GM23248 (cell line): ENCODE data around the gene INTS1. TPM values are rescaled to one million over a fixed set of nuclear protein-coding genes. Genes with fewer than 3 reads are reported as not detected.

Experiments
- DNase-seq: peaks from one replicate; pipeline ENCODE4 v3.0.0-alpha.2; 2015
- H2AFZ ChIP-seq: fragments of 200-600 bp; sonication (generic); 2 replicates; pipeline ENCODE4 v1.6.1; 2016; ENCODE audit warnings: antibody characterized with exemption
- H3F3A ChIP-seq: fragments of 200-600 bp; sonication (generic); 2 replicates; pipeline ENCODE4 v1.6.1; 2016; ENCODE audit warnings: mild to moderate bottlenecking, antibody characterized with exemption, mixed run types; ENCODE audit not compliant: insufficient read depth
- H3K27ac ChIP-seq: fragments of 200-600 bp; sonication (generic); 2 replicates; pipeline ENCODE4 v1.5.1; 2016; ENCODE audit warnings: mild to moderate bottlenecking
- H3K27me3 ChIP-seq: fragments of 200-600 bp; sonication (generic); replicated peaks from 2 replicates; pipeline ENCODE4 v1.6.1; 2016; ENCODE audit warnings: mild to moderate bottlenecking; ENCODE audit not compliant: insufficient read depth
- H3K36me3 ChIP-seq: fragments of 200-600 bp; sonication (generic); 2 replicates; pipeline ENCODE4 v1.6.1; 2016; ENCODE audit warnings: low read depth, mild to moderate bottlenecking
- H3K4me1 ChIP-seq: fragments of 200-600 bp; sonication (generic); 2 replicates; pipeline ENCODE4 v1.6.1; 2016; ENCODE audit warnings: mild to moderate bottlenecking; ENCODE audit not compliant: insufficient read depth
- H3K4me2 ChIP-seq: fragments of 200-600 bp; sonication (generic); one replicate; pipeline ENCODE4 v1.6.1; 2016; ENCODE audit warnings: mild to moderate bottlenecking; ENCODE audit not compliant: unreplicated experiment
- H3K4me3 ChIP-seq: fragments of 200-600 bp; sonication (generic); 2 replicates; pipeline ENCODE4 v1.5.1; 2016; ENCODE audit warnings: mild to moderate bottlenecking
- H3K79me2 ChIP-seq: fragments of 200-600 bp; sonication (generic); 2 replicates; pipeline ENCODE4 v1.6.1; 2016; ENCODE audit warnings: mild to moderate bottlenecking; ENCODE audit not compliant: insufficient read depth
- H3K9ac ChIP-seq: fragments of 200-600 bp; sonication (generic); 2 replicates; pipeline ENCODE4 v1.6.1; 2016; ENCODE audit warnings: mild to moderate bottlenecking
- H3K9me2 ChIP-seq: fragments of 200-600 bp; sonication (generic); 2 replicates; pipeline ENCODE4 v1.6.1; 2016; ENCODE audit warnings: mixed run types, mild to moderate bottlenecking, moderate library complexity; ENCODE audit not compliant: insufficient read depth
- H3K9me3 ChIP-seq: fragments of 200-600 bp; sonication (generic); one replicate; pipeline ENCODE4 v1.6.1; 2017; ENCODE audit warnings: low read depth
- H4K20me1 ChIP-seq: fragments of 200-600 bp; sonication (generic); 2 replicates; pipeline ENCODE4 v1.6.0; 2016; ENCODE audit not compliant: insufficient read depth
- EZH2 ChIP-seq: fragments of 200-600 bp; sonication (generic); IDR thresholded peaks from 2 replicates; pipeline ENCODE4 v1.6.1; 2018; ENCODE audit warnings: antibody characterized with exemption, mild to moderate bottlenecking; ENCODE audit not compliant: insufficient read depth, poor library complexity, severe bottlenecking
- EZH2phosphoT487 ChIP-seq: fragments of 200-600 bp; sonication (generic); IDR thresholded peaks from 2 replicates; pipeline ENCODE4 v1.6.1; 2018; ENCODE audit warnings: antibody characterized with exemption, moderate library complexity, mild to moderate bottlenecking, low read depth; ENCODE audit not compliant: insufficient read depth
- WGBS, 2 experiments: methylation state at CpG; one replicate each; pipeline ENCODE4 v1.1.6; 2015 to 2017; ENCODE audit warnings: low lambda C conversion rate in 2 of 2, low coverage in 1 of 2; ENCODE audit errors: missing lambda C conversion rate in 2 of 2; 5-methylcytosine and 5-hydroxymethylcytosine counted together
- in situ Hi-C: fragments of 300-500 bp; cut with MboI; formaldehyde crosslinking; loops from 2 replicates; pipeline ENCODE4 v1.15.0; 2020
- polyA plus RNA-seq: library from polyadenylated mRNA; unstranded; fragments of >200 nt; fragmentation: Nextera tagmentation; extraction: Ambion mirVana; gene quantifications from 2 replicates; pipeline ENCODE4 v1.2.1, GENCODE V29; 2016
- total RNA-seq: library from RNA; depleted of rRNA; stranded (reverse); fragments of >200 nt; shearing (Covaris generic); gene quantifications from 2 replicates; pipeline ENCODE4 v1.2.3, GENCODE V29; 2014; rRNA removed

Gene INTS1, protein sequence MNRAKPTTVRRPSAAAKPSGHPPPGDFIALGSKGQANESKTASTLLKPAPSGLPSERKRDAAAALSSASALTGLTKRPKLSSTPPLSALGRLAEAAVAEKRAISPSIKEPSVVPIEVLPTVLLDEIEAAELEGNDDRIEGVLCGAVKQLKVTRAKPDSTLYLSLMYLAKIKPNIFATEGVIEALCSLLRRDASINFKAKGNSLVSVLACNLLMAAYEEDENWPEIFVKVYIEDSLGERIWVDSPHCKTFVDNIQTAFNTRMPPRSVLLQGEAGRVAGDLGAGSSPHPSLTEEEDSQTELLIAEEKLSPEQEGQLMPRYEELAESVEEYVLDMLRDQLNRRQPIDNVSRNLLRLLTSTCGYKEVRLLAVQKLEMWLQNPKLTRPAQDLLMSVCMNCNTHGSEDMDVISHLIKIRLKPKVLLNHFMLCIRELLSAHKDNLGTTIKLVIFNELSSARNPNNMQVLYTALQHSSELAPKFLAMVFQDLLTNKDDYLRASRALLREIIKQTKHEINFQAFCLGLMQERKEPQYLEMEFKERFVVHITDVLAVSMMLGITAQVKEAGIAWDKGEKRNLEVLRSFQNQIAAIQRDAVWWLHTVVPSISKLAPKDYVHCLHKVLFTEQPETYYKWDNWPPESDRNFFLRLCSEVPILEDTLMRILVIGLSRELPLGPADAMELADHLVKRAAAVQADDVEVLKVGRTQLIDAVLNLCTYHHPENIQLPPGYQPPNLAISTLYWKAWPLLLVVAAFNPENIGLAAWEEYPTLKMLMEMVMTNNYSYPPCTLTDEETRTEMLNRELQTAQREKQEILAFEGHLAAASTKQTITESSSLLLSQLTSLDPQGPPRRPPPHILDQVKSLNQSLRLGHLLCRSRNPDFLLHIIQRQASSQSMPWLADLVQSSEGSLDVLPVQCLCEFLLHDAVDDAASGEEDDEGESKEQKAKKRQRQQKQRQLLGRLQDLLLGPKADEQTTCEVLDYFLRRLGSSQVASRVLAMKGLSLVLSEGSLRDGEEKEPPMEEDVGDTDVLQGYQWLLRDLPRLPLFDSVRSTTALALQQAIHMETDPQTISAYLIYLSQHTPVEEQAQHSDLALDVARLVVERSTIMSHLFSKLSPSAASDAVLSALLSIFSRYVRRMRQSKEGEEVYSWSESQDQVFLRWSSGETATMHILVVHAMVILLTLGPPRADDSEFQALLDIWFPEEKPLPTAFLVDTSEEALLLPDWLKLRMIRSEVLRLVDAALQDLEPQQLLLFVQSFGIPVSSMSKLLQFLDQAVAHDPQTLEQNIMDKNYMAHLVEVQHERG (N-terminal part only)
- total RNA-seq (44.4 and 44.7 TPM in 2 replicates), polyA plus RNA-seq (24.8 and 25.4 TPM in 2 replicates)

DNA sequence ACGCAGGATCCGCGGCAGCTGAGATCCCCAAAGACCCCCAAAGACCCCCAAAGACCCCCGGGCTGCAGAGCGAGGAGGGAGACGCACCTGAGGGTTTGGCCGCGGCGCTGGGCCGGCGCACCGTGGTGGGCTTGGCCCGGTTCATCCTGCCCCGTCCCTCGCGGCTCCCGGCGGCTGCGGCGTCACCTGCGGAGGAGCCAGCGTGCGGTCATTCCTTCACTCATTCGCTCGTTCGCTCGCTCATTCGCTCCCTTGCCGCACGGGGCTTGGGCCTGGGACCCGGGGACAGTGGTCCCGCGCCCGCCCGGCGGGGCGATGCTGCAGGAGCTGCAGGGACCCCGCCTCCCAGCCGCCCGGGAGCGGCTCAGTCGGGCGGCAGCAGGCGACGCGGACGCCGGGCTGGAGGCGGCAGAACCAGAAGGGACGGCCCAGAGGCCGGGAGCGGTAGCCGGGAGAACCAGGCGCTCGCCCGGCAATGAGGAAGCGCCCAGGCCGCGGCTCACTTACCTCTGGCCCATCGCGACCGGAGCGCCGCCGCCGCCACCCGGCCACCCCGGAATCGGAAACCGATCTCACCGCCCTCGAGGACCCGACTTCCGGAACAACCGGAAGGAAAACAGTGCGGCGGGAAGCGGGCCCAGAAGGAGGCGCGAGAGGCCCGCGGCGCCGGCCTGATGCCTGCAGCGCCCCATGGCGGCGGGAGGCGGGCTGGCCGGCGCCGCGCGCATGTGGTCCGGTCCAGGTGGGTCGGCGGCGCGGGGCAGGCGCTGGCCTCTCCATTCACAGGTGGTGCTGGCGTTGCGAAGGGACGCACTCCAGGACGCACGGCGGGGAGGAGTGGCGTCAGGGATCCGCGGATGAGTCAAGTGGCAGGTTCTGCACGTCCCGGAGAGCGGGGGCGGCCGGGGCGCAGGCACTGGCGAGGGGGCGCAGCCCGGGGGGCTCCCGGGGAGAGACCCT, at the start of gene INTS1:
INTS1 (minus strand) TSS at position 574 of the 960 bp plus-strand sequence; CDS start at position 145, 429 bp downstream.
- Histone ChIP-seq H4K20me1 (no peaks in the 10 kb centered on the region), H3K4me1 (no peaks in the 10 kb centered on the region; the same call in 1 of the 2 replicates), H3K79me2 (peaks cover 39% of the 10 kb centered on the region), H3F3A (peaks cover 4% of the 10 kb centered on the region; the same call in 1 of the 2 replicates), H3K27ac (no peak within 1 kb of the TSS; the same call in 1 of the 2 replicates), H3K27me3 (no peaks in the 10 kb centered on the region), H3K9me3 (no peaks in the 10 kb centered on the region), H3K4me3 (peak within 1 kb of the TSS; percentile 88), H3K9ac (peak within 1 kb of the TSS; percentile 84), H3K4me2 (peak within 1 kb of the TSS; percentile 90), H3K9me2 (no peaks in the 10 kb centered on the region), H3K36me3 (no peaks in the 10 kb centered on the region), H2AFZ (peak within 1 kb of the TSS; percentile 77)
- 0 to 1% methylated on average over 70 to 91 of the region's 118 CpGs for WGBS, 2 experiments
- in situ Hi-C loops: no loop called here
- TF ChIP-seq EZH2 (no peak), EZH2phosphoT487 (no peak)
- DNase-seq: peak; percentile 96

DNA sequence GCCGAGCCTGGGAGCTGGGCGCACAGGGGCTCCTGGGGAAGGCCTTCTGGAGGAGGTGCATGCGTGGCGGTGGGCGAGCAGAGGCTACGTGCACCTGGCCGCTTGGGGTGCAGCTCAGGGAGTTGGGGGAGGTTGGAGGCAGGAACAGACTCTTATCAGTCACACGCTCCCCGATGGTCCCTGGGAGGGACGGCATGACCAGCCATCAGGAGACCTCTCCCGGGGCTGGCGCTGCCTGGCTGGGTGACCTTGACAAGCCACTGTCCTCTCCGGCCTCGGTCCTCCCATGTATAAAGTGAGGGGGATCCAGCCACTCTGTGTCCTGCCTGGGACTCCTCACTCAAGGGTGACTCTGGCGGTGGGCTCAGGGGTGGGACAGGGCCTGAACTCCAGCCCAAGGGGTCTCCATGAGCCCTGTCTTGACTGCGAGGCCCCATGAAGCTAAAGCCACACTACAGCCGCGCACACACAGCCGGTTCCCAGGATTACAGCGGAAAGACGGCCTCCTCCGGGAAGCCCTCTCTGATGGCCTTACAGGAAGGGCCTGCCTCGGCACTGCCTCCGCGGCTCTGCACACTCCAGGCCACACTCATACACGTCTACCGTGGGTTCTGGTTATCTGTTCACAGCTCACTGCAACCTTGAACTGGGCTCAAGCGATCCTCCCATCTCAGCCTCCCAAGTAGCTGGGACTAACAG, 49.5 kb upstream of the INTS1 start:
- Histone ChIP-seq H3K79me2 (no peaks in the 10 kb centered on the region), H3K4me2 (no peak overlapping the region), H3K9ac (no peak overlapping the region), H3F3A (no peaks in the 10 kb centered on the region), H4K20me1 (no peaks in the 10 kb centered on the region), H2AFZ (no peak overlapping the region), H3K27ac (no peak overlapping the region), H3K27me3 (no peaks in the 10 kb centered on the region), H3K9me2 (no peaks in the 10 kb centered on the region), H3K4me3 (no peak overlapping the region), H3K36me3 (no peaks in the 10 kb centered on the region), H3K4me1 (peaks cover 11% of the 10 kb centered on the region), H3K9me3 (no peaks in the 10 kb centered on the region)
- in situ Hi-C loops: no loop called here
- no peak for TF ChIP-seq EZH2
- DNase-seq: no peak
- 91 to 93% methylated on average over 28 of the region's 28 CpGs for WGBS, 2 experiments

DNA sequence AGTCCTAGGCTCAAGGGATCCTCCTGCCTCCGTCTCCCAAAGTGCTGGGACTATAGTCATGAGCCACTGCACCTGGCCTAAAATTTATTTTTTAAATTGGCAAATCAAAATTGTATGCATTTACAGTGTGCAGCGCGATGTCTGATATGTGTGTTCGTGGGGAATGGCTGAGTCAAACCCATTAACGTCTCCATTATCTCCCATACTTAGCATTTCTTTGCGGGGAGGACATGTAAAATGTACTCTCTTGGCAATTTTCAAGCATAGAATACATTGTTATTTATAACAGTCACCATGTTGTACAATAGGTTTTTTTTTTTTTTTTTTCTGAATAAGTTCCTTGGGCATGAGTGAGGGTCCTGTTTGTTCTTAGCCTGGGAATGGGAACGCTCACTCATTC, 48.0 kb upstream of the INTS1 start:
- Histone ChIP-seq H3K9me2 (no peaks in the 10 kb centered on the region), H3K36me3 (no peaks in the 10 kb centered on the region), H3K27ac (no peak overlapping the region), H3K4me2 (no peak overlapping the region), H3K79me2 (no peaks in the 10 kb centered on the region), H2AFZ (no peak overlapping the region), H3K4me3 (no peak overlapping the region), H3F3A (no peaks in the 10 kb centered on the region), H4K20me1 (no peaks in the 10 kb centered on the region), H3K9me3 (no peaks in the 10 kb centered on the region), H3K9ac (no peak overlapping the region), H3K4me1 (peaks cover 11% of the 10 kb centered on the region), H3K27me3 (no peaks in the 10 kb centered on the region)
- DNase-seq: no peak
- WGBS, 2 experiments: 86 to 89% methylated on average over 7 of the region's 7 CpGs
- in situ Hi-C loops: no loop called here
- no peak for TF ChIP-seq EZH2phosphoT487
- TF ChIP-seq EZH2: no peak
